K562 (cell line): Measurements from ENCODE around the gene TUBB1. TPM values are rescaled to one million over a fixed set of nuclear protein-coding genes. Genes with fewer than 3 reads are reported as not detected.

Experiments used
- ATAC-seq: fragments of 200-7000 bp; cut with Tn5 transposase; 3 replicates; pipeline ENCODE4 v1.9.1; 2020; ENCODE audit warnings: moderate library complexity
- BruUV-seq: library from RNA; stranded (reverse); fragments of 400-500 nt; replicated peaks from 2 replicates; lab custom pipeline; 2021; lab: Mats Ljungman, UMichigan
- CTCF ChIA-PET: fragments of 300-600 bp; formaldehyde crosslinking; extraction: SDS; loops from one replicate; lab custom pipeline; 2021; ENCODE audit warnings: low intra/inter-chr PET ratio; lab: Yijun Ruan, JAX
- POLR2A ChIA-PET: fragments of 300-600, 350-650 bp; sonication (Branson Sonifier 250); formaldehyde crosslinking; extraction: SDS; loops from one replicate; lab custom pipeline; 2021; ENCODE audit warnings: antibody characterized with exemption, inconsistent platforms; lab: Yijun Ruan, JAX
- DNase-seq, 4 experiments: peaks; one replicate each; pipeline versions ENCODE4 v3.0.0 to v3.0.0-alpha.2; 2011 to 2018; ENCODE audit warnings: low spot score in 3 of 4, mixed read lengths in 3 of 4; ENCODE audit errors: extremely low read depth in 1 of 4
- FAIRE-seq: peaks from 2 replicates; lab custom pipeline; 2011; peaks lifted over from hg19 to GRCh38; lab: Jason Lieb, UNC
- H2AFZ ChIP-seq: 2 replicates; pipeline ENCODE4 v1.6.0; 2011; ENCODE audit warnings: low read depth, low read length, control low read depth, inconsistent platforms
- H3K27ac ChIP-seq: fragments of 200-600 bp; 3 replicates; pipeline ENCODE4 v1.8.0; 2011; ENCODE audit warnings: low read depth, mild to moderate bottlenecking, control low read depth, inconsistent platforms, low read length, moderate library complexity, mixed read lengths; ENCODE audit errors: extremely low read depth
- H3K27me3 ChIP-seq, 2 experiments: fragments of 300-600 bp in 1 of 2; 2 replicates in 1 of 2; 3 replicates in 1 of 2; pipeline versions ENCODE4 v1.6.0 to v1.8.0; 2011; ENCODE audit warnings: inconsistent platforms in 2 of 2, low read length in 2 of 2, mild to moderate bottlenecking in 1 of 2, mixed read lengths in 1 of 2, moderate library complexity in 1 of 2; ENCODE audit not compliant: control insufficient read depth in 2 of 2, insufficient read depth in 2 of 2
- H3K36me3 ChIP-seq: fragments of 300-600 bp; 3 replicates; pipeline ENCODE4 v1.8.0; 2011; ENCODE audit warnings: mild to moderate bottlenecking, low read length, inconsistent platforms; ENCODE audit not compliant: control insufficient read depth, insufficient read depth
- H3K4me1 ChIP-seq, 2 experiments: fragments of 200-600 bp in 1 of 2; replicated peaks in 1 of 2; 2 replicates in 1 of 2; 3 replicates in 1 of 2; pipeline versions ENCODE4 v1.5.1 to v1.8.0; 2011; ENCODE audit warnings: inconsistent platforms in 2 of 2, low read length in 2 of 2, mild to moderate bottlenecking in 1 of 2, mixed read lengths in 1 of 2, moderate library complexity in 1 of 2; ENCODE audit not compliant: control insufficient read depth in 2 of 2, insufficient read depth in 2 of 2
- H3K4me2 ChIP-seq: 2 replicates; pipeline ENCODE4 v1.6.1; 2011; ENCODE audit warnings: low read length, control low read depth, inconsistent platforms, mixed read lengths; ENCODE audit not compliant: insufficient read depth
- H3K4me3 ChIP-seq: fragments of 200-600 bp; sonication (generic), shearing (Covaris generic); 2 replicates; pipeline ENCODE4 v1.5.1; 2016; ENCODE audit warnings: control low read depth, inconsistent platforms
- H3K79me2 ChIP-seq: fragments of 200-600 bp; 3 replicates; pipeline ENCODE4 v1.8.0; 2011; ENCODE audit warnings: low read length, inconsistent platforms; ENCODE audit not compliant: control insufficient read depth, insufficient read depth
- H3K9ac ChIP-seq, 2 experiments: 2 replicates each; pipeline versions ENCODE4 v1.6.0 to v1.6.1; 2011; ENCODE audit warnings: low read depth in 2 of 2, low read length in 2 of 2, control low read depth in 1 of 2, inconsistent platforms in 1 of 2, mild to moderate bottlenecking in 1 of 2, mixed read lengths in 1 of 2; ENCODE audit not compliant: insufficient read depth in 1 of 2
- H3K9me1 ChIP-seq: one replicate; pipeline ENCODE4 v1.6.0; 2011; ENCODE audit warnings: inconsistent platforms, mild to moderate bottlenecking, low read length, moderate library complexity; ENCODE audit not compliant: control insufficient read depth, insufficient read depth
- H3K9me3 ChIP-seq: replicated peaks from 2 replicates; pipeline ENCODE4 v1.5.1; 2011; ENCODE audit warnings: low read depth, low read length, inconsistent platforms; ENCODE audit not compliant: control insufficient read depth, insufficient read depth
- H4K20me1 ChIP-seq: replicated peaks from 2 replicates; pipeline ENCODE4 v1.6.1; 2011; ENCODE audit warnings: low read length, inconsistent platforms, mixed read lengths; ENCODE audit not compliant: control insufficient read depth, insufficient read depth
- ARID2 ChIP-seq: fragments of 450-650 bp; IDR thresholded peaks from 2 replicates; pipeline ENCODE4 v1.6.1; 2017; ENCODE audit warnings: antibody characterized with exemption, mild to moderate bottlenecking
- CTBP1 ChIP-seq: fragments of 450-650 bp; IDR thresholded peaks from 2 replicates; pipeline ENCODE4 v1.6.1; 2016; ENCODE audit warnings: borderline replicate concordance
- MAZ ChIP-seq, 2 experiments: fragments of 450-650 bp in 1 of 2; sonication (generic) in 1 of 2; formaldehyde crosslinking; IDR thresholded peaks in 1 of 2; conservative IDR thresholded peaks in 1 of 2; 2 replicates each; pipeline versions ENCODE4 v1.4.0 to v1.5.0; 2020; ENCODE audit warnings: mild to moderate bottlenecking in 1 of 2, missing genetic modification reagents in 1 of 2
- NFATC3 ChIP-seq: fragments of 450-650 bp; IDR thresholded peaks from 2 replicates; pipeline ENCODE4 v1.6.1; 2017; ENCODE audit warnings: mild to moderate bottlenecking
- RFX7 ChIP-seq: fragments of 250-450 bp; sonication (Bioruptor Pico); IDR thresholded peaks from 2 replicates; pipeline ENCODE4 v1.5.1; 2021; ENCODE audit warnings: mild to moderate bottlenecking
- TCF3 ChIP-seq: sonication (generic); formaldehyde crosslinking; IDR thresholded peaks from 2 replicates; pipeline ENCODE4 v1.4.0; 2020; ENCODE audit warnings: mild to moderate bottlenecking, missing genetic modification reagents
- ZNF24 ChIP-seq: fragments of 450-650 bp; IDR thresholded peaks from 2 replicates; pipeline ENCODE4 v1.6.1; 2016
- WGBS: fragments of 100-300 bp; shearing (Covaris generic); methylation state at CpG from one replicate; pipeline ENCODE4 v1.1.6; 2016; ENCODE audit warnings: low coverage, mixed read lengths; ENCODE audit not compliant: insufficient coverage; ENCODE audit errors: missing lambda C conversion rate; 5-methylcytosine and 5-hydroxymethylcytosine counted together
- in situ Hi-C: fragments of 300-500 bp; cut with MboI; formaldehyde crosslinking; loops from 4 replicates; pipeline ENCODE4 v1.15.0; 2018; ENCODE audit warnings: inconsistent platforms, mixed read lengths
- intact Hi-C: fragments of 100-400 bp; cut with micrococcal nuclease; formaldehyde crosslinking; loops from 2 replicates; pipeline ENCODE4 v1.14.2; 2022
- polyA plus RNA-seq, 8 experiments: library from polyadenylated mRNA; depleted of rRNA in 4 of 8; stranded (reverse) in 5 of 8; unstranded in 3 of 8; fragments of >200 nt; fragmentation: Nextera tagmentation in 2 of 8; fragmentation: Illumina TruSeq in 1 of 8; extraction: Ambion mirVana in 2 of 8; extraction: Trizol in 1 of 8; gene quantifications; 2 replicates each; pipeline versions ENCODE4 v1.2.1 to v1.2.3, GENCODE V29; 2011 to 2014; ENCODE audit warnings: inconsistent platforms in 1 of 8, missing spikeins in 1 of 8
- total RNA-seq, 7 experiments: library from RNA; depleted of rRNA in 6 of 7; stranded (reverse); fragments of >200 nt in 6 of 7; fragmentation: Illumina TruSeq in 2 of 7; extraction: Trizol in 2 of 7; gene quantifications; 2 replicates each; pipeline versions ENCODE4 v1.2.1 to v1.2.3, GENCODE V29; 2011 to 2021; ENCODE audit warnings: low replicate concordance in 1 of 7
- TF ChIP-seq, protein P1 (sequence below): fragments of 250-450 bp; sonication (Bioruptor Pico); IDR thresholded peaks from 2 replicates; pipeline ENCODE4 v1.4.0; 2020; ENCODE audit warnings: mild to moderate bottlenecking, moderate library complexity
- TF ChIP-seq, protein P2 (sequence below): IDR thresholded peaks from 2 replicates; pipeline ENCODE4 v1.6.1; 2016; ENCODE audit warnings: missing genetic modification characterization, missing compliant biosample characterization
- TF ChIP-seq, protein P3 (sequence below), 3 experiments: fragments of 200-800 bp in 1 of 3; fragments of 250-450 bp in 1 of 3; fragments of 450-650 bp in 1 of 3; sonication (Bioruptor Pico) in 1 of 3; sonication (Bioruptor generic) in 1 of 3; formaldehyde crosslinking in 1 of 3; IDR thresholded peaks; 2 replicates each; pipeline versions ENCODE4 v1.6.1 to v1.8.0; 2016 to 2022; ENCODE audit warnings: mild to moderate bottlenecking in 2 of 3, missing genetic modification characterization in 2 of 3, missing compliant biosample characterization in 1 of 3, moderate library complexity in 1 of 3
- TF ChIP-seq, protein P4 (sequence below): fragments of 450-650 bp; formaldehyde crosslinking; conservative IDR thresholded peaks from 2 replicates; pipeline ENCODE4 v1.4.0; 2022; ENCODE audit warnings: mild to moderate bottlenecking, missing genetic modification characterization

The TUBB1 gene
- total and polyA plus RNA-seq, 9 of the 15 experiments (the other 6 are each of a cell fraction or from before 2014, with no cell fraction given): 1.5 to 3.9 (median 2.4) TPM

DNA sequence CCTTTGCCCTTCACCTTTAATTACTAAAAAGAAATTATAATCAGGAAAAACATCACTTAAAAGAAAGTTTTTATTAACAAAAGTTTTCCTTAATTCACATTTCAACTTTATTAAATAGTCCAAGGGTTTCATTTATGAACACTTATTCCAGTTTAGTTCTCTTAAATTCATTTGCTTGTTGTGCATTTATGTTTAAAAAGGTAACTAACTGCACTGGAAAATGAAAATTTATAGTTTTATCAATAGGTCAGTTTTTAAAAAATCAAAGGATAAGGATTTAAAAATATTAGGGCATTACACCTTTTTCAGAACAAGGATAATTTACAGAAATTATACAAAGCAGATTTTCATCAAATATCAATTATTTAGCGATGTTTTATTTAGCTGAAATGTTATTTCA is 13.9 kb downstream of the TUBB1 start:
- no peak for FAIRE-seq
- no TSS peak for BruUV-seq
- no peaks in the 10 kb centered on the region for H3K9me1 ChIP-seq
- peak overlapping the region; percentile 84 for H3K4me3 ChIP-seq
- peaks cover 10 to 18% of the 10 kb centered on the region in 2 experiments; a peak in 4 of 5 replicates for H3K4me1 ChIP-seq
- no peak for ATAC-seq
- intact Hi-C loops: loop anchor here (5.0 kb wide), 2 partner anchors 51 to 141 kb away; partner anchors contain the start of gene NELFCD
- DNase-seq: no peak
- peak overlapping the region; percentile 96; the same call in 2 of the 3 replicates for H3K27ac ChIP-seq
- peak overlapping the region in 1 of 2 experiments; percentile 56; a peak in 1 of 4 replicates for H3K9ac ChIP-seq
- no peaks in the 10 kb centered on the region for H4K20me1 ChIP-seq
- peaks cover 88% of the 10 kb centered on the region for H3K36me3 ChIP-seq
- in situ Hi-C loops: no loop called here
- peak overlapping the region; percentile 75; the same call in 1 of the 2 replicates for H3K4me2 ChIP-seq
- no peaks in the 10 kb centered on the region for H3K9me3 ChIP-seq
- CTCF ChIA-PET: no interaction called here
- H2AFZ ChIP-seq: no peak overlapping the region
- WGBS: 87% methylated on average over 1 of the region's 1 CpG
- no peaks in the 10 kb centered on the region for H3K27me3 ChIP-seq
- POLR2A ChIA-PET: interaction anchor here (0.5 to 4.5 kb wide), 5 partner anchors 9 to 329 kb away, joined by 3 to 31 read pairs (median 5); partner anchors contain the start of genes PRELID3B and TUBB1
- H3K79me2 ChIP-seq: peaks cover 70% of the 10 kb centered on the region
- TF ChIP-seq CTBP1 (no peak), MAZ (CRISPR knock-in tag; conservative IDR thresholded peaks at IDR 0.05 in 1 of 2, IDR thresholded peaks at IDR 0.05 in 1 of 2) (no peak), RFX7 (no peak), ARID2 (no peak), ZNF24 (no peak), TCF3 (no peak), NFATC3 (no peak)
- TF ChIP-seq, protein P1, sequence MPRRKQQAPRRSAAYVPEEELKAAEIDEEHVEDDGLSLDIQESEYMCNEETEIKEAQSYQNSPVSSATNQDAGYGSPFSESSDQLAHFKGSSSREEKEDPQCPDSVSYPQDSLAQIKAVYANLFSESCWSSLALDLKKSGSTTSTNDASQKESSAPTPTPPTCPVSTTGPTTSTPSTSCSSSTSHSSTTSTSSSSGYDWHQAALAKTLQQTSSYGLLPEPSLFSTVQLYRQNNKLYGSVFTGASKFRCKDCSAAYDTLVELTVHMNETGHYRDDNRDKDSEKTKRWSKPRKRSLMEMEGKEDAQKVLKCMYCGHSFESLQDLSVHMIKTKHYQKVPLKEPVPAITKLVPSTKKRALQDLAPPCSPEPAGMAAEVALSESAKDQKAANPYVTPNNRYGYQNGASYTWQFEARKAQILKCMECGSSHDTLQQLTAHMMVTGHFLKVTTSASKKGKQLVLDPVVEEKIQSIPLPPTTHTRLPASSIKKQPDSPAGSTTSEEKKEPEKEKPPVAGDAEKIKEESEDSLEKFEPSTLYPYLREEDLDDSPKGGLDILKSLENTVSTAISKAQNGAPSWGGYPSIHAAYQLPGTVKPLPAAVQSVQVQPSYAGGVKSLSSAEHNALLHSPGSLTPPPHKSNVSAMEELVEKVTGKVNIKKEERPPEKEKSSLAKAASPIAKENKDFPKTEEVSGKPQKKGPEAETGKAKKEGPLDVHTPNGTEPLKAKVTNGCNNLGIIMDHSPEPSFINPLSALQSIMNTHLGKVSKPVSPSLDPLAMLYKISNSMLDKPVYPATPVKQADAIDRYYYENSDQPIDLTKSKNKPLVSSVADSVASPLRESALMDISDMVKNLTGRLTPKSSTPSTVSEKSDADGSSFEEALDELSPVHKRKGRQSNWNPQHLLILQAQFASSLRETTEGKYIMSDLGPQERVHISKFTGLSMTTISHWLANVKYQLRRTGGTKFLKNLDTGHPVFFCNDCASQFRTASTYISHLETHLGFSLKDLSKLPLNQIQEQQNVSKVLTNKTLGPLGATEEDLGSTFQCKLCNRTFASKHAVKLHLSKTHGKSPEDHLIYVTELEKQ: no peak
- TF ChIP-seq, protein P2, sequence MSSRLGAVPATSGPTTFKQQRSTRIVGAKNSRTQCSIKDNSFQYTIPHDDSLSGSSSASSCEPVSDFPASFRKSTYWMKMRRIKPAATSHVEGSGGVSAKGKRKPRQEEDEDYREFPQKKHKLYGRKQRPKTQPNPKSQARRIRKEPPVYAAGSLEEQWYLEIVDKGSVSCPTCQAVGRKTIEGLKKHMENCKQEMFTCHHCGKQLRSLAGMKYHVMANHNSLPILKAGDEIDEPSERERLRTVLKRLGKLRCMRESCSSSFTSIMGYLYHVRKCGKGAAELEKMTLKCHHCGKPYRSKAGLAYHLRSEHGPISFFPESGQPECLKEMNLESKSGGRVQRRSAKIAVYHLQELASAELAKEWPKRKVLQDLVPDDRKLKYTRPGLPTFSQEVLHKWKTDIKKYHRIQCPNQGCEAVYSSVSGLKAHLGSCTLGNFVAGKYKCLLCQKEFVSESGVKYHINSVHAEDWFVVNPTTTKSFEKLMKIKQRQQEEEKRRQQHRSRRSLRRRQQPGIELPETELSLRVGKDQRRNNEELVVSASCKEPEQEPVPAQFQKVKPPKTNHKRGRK (tag): no peak
- TF ChIP-seq, protein P3, sequence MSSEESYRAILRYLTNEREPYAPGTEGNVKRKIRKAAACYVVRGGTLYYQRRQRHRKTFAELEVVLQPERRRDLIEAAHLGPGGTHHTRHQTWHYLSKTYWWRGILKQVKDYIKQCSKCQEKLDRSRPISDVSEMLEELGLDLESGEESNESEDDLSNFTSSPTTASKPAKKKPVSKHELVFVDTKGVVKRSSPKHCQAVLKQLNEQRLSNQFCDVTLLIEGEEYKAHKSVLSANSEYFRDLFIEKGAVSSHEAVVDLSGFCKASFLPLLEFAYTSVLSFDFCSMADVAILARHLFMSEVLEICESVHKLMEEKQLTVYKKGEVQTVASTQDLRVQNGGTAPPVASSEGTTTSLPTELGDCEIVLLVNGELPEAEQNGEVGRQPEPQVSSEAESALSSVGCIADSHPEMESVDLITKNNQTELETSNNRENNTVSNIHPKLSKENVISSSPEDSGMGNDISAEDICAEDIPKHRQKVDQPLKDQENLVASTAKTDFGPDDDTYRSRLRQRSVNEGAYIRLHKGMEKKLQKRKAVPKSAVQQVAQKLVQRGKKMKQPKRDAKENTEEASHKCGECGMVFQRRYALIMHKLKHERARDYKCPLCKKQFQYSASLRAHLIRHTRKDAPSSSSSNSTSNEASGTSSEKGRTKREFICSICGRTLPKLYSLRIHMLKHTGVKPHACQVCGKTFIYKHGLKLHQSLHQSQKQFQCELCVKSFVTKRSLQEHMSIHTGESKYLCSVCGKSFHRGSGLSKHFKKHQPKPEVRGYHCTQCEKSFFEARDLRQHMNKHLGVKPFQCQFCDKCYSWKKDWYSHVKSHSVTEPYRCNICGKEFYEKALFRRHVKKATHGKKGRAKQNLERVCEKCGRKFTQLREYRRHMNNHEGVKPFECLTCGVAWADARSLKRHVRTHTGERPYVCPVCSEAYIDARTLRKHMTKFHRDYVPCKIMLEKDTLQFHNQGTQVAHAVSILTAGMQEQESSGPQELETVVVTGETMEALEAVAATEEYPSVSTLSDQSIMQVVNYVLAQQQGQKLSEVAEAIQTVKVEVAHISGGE (CRISPR knock-in tag; IDR thresholded peaks at IDR 0.05): no peak
- TF ChIP-seq, protein P4, sequence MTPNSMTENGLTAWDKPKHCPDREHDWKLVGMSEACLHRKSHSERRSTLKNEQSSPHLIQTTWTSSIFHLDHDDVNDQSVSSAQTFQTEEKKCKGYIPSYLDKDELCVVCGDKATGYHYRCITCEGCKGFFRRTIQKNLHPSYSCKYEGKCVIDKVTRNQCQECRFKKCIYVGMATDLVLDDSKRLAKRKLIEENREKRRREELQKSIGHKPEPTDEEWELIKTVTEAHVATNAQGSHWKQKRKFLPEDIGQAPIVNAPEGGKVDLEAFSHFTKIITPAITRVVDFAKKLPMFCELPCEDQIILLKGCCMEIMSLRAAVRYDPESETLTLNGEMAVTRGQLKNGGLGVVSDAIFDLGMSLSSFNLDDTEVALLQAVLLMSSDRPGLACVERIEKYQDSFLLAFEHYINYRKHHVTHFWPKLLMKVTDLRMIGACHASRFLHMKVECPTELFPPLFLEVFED (CRISPR knock-in tag): no peak
